GM18861 (cell line): ENCODE measurements around the gene ITGA2.
A peak's percentile ranks its signal among the peaks of the same experiment; 100 is the strongest.
"Not testable (repeated sequence)": the region's sequence is repeated elsewhere in the genome, so short reads cannot be mapped to it uniquely, and the experiment has no call there.

ENCODE experiments used
- ATAC-seq: cut with Tn5 transposase; IDR thresholded peaks from one replicate; pipeline ENCODE4 v1.9.1; 2021; ENCODE audit not compliant: unreplicated experiment

ITGA2 gene

DNA sequence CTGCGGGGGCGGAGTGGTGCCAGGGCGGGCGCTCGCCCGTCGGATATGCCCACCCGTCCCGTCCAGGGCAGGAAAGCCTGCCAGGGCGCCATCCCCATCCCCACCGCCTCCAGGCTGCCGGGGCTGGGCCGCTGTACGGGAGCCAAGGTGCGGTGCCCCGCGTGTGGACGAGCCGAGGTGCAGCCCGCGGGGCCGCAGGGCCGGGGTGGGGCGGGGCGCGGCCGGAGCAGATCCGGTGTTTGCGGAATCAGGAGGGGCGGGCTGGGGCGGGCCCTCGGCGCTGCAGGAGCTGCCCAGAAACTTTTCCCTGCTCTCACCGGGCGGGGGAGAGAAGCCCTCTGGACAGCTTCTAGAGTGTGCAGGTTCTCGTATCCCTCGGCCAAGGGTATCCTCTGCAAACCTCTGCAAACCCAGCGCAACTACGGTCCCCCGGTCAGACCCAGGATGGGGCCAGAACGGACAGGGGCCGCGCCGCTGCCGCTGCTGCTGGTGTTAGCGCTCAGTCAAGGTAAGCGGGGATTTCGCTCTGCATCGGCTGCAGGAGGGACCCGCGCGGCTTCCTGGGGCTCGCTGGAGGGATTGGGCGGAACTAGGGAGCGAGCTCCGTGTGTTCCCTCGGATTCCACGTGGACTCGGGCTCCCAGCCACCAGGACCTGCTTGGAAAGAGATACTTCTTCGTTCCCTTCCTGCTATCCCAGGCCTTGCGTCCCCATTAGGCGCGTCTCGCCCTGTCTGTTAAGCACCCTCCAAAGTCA, at the start of gene ITGA2:
Gene ITGA2 (plus strand): TSS at position 328 of the 756 bp plus-strand sequence. CDS start 117 bp downstream, at position 445.
- no peak for ATAC-seq

DNA sequence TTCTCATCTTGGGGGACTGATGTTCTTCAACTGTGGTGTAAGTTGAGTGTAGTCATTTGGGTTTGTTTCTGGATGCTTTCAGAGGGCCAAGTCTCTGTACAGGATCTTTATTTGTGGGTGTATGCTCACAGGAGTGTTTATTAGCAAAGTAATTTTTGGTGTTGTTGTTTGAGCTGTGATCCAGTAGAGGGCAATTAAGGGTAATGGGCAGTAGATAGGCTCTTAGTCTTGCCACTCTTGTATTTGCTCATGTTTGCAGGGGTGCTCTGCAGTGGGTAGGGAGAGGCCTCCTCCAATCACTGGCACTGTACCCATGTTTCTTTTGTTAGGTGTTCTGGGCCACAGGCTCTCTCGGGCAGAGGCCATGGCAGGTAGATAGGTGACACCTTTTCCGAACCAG, 45.9 kb upstream of the ITGA2 start:
- ATAC-seq, result peak; percentile 77

DNA sequence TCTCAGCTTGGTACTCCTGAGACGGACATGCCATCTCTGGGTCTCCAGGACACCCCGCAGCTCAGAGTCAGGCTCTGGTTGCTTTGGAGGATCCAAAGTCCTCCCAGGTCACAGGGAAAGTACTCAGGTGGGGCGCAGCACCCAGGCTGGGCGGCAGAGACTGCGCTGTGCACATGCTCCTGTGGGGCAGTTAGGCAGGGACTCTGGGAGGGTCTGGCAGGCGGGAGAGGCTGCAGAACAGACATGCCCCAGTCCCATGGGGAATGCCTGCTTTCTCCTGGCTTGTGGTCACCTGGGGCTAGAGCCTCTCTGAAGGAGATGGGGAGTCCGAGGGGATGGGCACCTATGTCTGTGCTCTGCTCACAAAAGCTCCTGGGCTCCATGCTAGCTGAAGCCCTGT, 45.3 kb upstream of the ITGA2 start:
- ATAC-seq, result no peak

DNA sequence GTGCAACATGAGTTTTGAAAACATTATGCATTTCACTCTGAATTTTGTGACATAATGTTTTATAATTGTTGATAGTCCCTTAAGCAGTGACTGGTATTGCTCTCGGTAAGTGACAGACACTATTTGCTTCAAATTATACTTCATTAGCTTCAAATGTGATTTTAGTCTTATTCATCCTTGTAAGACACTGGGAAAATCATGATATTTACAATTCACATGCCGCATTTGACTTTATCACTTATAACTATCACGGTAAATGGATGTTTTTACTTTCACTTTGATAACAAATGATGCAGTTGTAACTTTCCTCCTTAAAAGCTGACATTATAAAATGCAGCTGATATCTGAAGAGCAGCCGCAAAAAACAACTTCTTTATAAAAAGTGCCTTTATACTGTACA, 44.1 kb upstream of the ITGA2 start:
- no peak for ATAC-seq

DNA sequence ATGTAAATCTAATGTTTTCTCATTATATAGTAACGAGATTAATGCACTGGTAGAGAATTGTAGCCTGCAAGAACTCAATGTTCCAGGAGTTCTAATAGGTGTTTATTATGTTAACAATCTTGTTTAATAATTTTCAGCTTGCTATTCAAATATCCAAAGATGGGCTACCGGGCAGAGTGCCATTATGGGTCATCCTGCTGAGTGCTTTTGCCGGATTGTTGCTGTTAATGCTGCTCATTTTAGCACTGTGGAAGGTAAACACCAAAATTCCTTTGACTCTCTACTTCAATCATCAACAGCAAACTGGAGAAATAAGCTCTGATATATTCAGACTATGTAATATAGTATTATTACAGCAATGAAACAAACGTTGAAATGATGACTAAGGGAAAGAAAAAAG, 41.9 kb upstream of the ITGA2 start:
- ATAC-seq, result no peak

DNA sequence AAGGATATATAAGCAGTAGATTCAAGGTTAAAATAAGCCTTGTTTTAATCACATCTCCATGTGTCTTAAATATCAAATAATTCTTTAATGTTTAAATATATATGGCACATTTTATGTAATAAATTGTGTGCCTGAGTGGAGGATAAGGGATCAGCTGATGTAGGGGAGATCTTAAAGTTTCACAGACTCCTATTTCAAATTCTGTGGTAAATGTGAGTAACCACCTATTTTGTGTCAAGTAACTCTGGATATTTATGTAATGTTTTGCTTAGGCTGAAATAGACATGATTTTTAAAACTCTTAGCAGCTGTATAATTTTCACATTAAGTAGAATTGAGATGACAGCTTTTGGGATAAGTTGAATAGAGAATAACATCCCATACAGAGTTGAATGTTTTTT, 41.3 kb upstream of the ITGA2 start:
- ATAC-seq, result no peak

DNA sequence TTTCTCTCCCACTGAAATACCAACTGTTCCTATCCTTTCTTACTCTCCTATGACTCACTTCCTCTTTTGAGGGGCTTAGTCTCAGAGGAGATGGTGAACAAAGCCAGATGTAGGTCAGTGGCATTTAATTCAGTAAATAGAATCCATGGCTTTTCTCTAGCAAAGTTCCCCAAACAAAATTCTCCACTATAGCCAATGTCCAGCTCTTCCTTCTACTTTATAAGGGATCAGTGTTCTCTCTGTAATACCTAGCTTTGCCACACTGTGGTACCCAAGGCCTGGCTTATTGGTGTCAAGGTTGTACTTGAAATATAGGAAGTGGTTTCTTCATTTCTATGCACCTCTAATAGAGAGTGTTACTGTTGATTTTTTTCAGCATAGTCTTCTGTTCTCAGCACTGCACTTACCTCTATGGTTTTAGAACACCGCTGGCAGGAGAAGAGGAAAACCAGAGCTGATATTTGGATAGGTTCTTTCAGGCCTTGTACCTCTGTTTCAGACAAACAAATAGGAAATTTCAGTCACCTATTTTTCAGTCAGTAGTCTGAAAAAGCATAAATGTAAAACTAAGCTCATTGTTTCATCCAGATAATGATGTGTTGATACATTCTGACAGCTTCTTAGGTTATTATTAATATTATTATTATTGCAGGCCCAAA, 40.6 kb upstream of the ITGA2 start:
- peak; percentile 100 for ATAC-seq

DNA sequence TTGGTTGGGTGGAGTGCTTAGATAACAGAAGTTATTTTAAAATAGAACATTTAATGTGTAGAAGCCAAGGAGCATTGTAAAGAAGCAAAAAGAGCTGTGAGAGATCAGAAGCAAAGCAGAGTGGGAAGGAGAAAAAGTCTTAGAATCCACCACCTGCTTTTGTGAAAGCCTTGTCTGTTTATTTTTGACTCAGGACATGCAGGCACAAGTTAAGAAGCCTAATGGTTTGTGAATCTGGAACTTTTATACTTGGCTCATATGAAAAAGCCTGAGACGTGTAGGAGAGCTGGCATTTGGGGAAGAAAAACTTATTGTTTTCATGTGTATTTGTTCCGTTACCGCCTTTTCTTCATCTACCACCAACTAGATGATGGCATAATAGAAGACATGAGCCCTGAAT, 38.5 kb upstream of the ITGA2 start:
- no peak for ATAC-seq

DNA sequence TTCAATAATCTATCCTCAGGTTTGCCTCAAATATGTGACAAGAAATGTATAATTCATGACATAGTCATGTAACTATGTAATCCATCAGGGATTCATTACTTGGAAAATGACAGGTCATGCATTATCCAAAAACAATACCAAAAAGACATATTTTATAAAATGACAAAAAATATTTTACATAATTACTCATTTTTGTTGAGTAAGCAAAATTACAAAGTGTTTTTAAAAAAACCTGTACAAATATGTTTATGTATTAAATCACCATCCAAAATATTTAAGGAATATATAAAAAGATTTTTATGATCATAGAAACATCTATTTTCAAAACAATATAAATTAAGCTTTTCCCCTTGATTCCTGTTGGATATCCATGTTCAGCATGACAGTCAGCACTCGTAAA, 36.7 kb upstream of the ITGA2 start:
- ATAC-seq, result no peak

DNA sequence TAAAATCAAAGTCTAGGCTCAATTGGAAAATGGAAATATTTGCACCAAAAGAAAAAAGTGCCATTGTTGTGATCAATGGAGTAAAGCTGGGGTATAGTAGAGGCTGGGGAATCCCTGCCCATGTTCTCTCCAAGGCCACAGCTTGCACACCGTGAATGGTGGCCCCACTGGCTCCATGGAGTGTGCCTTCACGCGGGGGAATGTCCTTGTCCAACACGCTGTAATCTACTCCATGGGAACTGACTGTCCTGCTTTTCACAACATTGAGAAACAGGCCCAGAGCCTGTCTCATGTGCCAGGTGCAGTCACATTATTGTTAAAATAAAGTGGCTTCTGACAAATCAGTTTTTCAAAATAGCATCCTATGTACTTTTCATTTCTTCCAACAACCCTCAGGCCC, 33.1 kb upstream of the ITGA2 start:
- ATAC-seq, result no peak

DNA sequence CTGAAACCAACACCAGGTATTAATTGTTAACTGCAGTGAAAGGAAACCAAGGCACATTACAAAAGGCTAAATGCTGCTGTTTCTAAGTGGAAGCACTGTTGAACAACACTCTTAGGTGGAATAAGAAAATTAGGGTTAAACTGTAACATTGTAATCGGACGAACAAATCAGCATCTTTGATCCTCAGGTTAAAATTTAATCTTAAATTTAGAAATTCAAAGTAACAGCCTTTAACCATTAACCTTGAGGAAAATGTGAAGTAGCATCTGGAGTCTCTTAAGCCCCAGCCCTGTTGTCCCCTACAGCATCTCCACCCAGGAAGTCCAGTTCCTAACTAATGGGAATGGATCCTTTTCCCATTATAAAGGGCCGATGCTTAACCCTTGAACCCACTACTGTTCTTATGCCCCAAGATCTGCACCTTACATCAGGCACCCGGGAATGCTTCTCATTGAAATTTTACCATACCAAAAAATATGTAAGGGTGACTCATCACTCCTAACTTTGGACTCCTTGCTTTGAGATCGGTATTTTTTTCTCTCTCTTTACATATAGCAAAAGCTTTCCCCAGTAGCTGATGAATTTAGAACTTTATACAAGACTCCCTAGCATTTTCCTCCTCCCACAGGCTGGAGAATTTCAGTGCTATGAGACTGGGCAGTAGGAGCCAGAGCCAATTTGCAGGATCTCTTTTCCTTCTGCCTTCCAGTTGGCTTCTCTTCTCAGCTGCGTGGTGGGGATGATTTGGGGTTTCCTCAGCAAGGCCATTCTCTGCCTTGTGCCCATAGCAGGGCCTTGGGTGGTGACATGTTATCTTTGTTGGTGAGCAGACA, 32.0 kb upstream of the ITGA2 start:
- peak; percentile 98 for ATAC-seq

DNA sequence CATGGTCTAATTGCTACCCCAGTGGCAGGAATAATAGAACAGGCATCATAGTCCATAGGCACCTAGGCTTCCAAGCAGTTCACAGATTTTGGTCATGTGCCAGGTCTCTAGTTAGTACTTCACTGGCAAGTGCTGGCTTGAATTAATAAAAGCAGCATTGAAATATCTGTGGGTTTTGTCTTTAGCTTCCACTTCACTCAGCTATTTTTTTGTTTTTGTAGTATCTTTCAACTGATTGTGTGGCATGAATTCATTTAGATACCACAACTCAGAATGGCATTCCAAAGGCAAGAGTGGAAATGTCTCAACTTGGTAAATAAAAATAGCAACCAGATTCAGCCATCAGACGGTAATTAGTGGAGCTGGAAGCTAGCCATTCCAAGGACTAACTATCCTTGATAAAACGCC, 27.9 kb upstream of the ITGA2 start:
- ATAC-seq, result no peak

DNA sequence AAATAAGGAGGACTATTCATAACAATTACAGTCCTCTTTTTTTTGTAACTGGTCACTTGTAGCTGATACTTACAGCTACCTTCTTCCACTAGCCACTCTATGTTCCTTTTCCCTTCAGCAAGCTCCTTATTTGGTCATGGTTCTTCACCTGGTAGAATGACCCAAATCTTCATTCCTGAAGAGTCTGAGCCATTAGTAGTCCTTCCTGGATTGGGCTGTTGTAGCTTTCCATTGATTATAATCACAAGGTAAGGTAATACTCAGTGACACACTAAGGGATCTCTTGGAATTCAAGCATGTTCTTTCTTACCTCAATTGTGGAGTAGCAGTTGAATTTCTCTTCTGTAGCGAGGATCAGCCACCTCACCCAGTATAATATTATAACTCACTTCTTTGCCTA, 25.5 kb upstream of the ITGA2 start:
- no peak for ATAC-seq

DNA sequence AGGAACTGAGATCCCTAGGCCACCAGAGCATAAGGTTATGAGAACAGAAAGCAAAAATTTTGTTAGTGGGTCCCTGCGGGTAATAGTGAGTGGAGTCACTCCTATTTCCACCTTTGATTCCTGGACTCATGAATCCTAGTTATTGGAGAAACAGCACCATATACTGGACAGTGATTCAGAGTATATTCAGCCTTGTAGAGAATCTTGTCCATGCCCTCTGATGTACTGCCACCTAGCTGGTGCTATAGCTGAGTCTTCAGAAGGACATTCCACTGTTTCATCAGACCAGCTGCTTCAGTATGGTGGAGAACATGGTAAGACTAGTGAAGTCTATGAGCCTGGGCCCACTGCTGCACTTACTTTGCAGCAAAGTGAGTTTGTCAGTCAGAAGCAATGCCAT, 25.0 kb upstream of the ITGA2 start:
- no peak for ATAC-seq

DNA sequence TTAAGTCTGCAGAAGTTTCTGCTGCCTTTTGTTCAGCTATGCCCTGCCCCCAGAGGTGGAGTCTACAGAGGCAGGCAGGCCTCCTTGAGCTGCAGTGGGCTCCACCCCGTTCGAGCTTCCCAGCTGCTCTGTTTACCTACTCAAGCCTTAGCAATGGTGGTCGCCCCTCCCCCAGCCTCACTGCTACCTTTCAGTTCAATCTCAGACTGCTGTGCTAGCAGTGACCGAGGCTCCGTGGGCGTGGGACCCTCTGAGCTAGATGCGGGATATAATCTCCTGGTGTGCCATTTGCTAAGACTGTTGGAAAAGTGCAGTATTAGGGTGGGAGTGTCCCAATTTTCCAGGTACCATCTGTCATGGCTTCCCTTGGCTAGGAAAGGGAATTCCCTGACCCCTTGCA, 13.0 kb upstream of the ITGA2 start:
- not testable (repeated sequence) for ATAC-seq

DNA sequence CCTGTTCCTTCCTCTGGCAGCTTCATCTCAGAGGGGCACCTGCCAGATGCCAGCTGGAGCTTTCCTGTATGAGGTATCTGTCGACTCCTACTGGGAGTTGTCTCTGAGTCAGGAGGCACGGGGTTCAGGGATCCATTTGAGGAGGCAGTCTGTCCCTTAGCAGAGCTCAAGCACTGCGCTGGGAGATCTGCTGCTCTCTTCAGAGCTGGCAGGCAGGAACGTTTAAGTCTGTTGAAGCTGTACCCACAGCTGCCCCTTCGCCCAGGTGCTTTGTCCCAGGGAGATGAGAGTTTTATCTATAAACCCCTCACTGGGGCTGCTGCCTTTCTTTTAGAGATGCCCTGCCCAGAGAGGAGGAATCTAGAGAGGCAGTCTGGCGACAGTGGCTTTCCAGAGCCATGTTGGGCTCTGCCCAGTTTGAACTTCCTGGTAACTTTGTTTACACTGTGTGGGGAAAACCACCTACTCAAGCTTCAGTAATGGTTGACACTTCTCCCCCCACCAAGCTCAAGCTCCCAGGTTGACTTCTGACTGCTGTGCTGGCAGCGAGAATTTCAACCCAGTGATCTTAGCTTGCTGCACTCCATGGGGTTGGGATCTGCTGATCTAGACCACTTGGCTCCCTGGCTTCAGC, 11.8 kb upstream of the ITGA2 start:
- no peak for ATAC-seq

DNA sequence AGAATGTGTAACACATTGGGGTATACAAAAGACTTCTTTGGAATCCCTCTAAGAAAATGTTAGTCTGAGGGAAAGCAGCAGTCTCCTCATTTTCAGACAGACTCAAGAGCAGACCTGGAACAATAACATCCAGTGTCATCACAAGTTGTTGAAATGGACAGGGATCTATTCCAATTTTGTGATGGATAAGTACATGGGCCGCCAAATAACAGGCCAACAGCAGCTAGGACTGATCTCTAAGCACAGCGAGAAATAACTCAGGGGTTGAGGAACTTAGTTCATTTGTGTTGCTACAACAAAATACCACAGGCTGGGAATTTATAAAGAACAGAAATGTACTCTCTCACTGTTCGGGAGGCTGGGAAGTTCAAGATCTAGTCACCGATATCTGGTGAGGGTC, 7.6 kb upstream of the ITGA2 start:
- ATAC-seq, result no peak

DNA sequence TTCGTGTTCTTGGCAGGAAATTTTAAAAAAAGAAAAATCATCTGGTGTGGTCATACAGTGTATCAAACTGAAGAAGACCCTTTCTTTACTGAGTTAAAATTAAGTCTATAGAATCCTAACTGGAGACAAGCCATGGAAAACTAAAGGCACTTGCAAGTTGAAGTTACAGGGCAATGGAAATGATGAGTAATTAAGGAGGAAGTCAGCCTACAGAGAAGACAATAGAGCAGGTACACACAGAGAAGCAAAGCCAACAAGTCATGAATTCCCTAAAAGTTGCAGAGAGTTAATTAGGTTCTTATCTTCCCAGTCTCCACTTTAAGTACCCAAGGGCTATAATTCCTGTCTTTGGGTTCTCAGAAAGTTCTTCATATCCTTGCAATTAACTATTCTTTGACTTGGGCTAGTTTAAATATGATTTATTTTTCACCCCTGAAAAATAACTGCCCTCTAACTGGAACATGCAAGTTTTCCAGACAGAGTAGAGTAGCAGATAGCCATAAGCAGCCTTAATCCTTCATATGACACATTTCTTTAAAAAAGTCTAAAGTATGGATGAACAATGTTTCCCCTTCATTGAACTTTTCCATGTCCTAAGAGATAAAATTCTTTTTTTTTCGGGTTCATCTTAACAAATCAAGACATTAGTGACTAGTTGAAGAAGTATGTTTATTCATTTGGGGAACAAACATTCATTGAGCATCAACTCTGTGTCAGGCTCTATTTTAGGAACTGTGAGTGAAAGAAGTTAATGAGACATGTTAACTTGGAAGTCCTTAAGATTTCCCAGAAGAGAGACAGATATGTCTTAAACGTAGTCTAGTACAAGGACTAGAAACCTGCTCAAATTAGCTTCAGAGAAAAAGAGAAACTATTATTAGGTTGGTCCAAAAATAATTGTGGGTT, 5.2 kb upstream of the ITGA2 start:
- ATAC-seq, result no peak

DNA sequence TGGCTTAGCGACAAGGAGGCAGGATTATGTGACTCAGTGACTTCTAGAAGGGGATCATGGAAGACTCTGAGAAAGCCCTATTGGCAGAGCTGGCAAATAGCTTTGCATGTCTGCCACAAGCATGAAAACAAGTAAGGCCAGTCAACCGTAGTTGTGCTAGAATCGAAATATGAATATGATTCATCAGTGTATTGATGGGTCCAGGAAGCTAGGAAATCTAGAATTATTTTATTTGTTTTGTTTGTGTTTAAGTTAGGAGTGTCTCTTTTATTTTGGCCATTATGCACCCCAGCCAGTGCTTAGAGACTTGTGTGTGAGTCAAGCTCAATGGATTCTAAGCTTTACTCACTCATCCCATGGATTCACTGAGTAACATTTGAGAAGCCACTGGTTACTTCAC, 3.8 kb upstream of the ITGA2 start:
- no peak for ATAC-seq

DNA sequence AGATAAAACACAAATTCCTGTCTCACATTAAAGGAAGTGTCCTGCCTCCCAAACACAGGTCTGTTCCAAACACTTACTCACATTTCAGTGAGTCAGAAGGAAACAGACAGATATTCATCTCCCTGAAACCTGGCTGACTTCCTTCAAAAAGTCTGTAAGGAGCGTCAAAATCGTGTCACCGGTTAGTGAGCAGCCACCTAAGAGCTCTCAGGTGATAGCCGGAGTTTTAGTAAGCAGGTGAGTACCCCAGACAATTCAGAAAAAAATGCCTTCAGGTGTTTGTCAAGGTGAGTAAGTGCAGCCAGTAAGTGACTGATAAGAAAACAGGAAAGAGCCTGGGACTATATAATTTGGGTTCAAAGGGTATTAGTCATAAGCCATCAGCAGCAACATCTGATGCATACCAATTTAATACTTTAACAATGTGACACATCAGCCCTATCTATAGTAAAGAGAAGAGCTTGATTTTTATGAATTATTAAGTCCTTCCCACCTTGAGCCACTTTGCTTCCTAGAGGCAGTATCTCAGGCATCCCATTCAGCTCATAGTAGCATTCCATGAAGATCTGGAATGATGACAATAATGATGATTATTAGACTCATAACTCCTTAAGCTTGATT, 1.3 kb upstream of the ITGA2 start:
- no peak for ATAC-seq
